Keratinocyte (primary cell): ENCODE data around the gene FHIT.

Experiments
- EZH2 ChIP-seq: IDR thresholded peaks from one replicate; pipeline ENCODE4 v1.6.1; 2012; ENCODE audit warnings: inconsistent platforms, mild to moderate bottlenecking, low read length, moderate library complexity
- TF ChIP-seq, protein P1 (sequence below), 3 experiments: IDR thresholded peaks in 1 of 3; conservative IDR thresholded peaks in 1 of 3; optimal IDR thresholded peaks in 1 of 3; 2 replicates in 2 of 3; 3 replicates in 1 of 3; pipeline versions ENCODE3 to v1.5.1; 2011; ENCODE audit warnings: low read length in 3 of 3, mild to moderate bottlenecking in 3 of 3, moderate library complexity in 2 of 3, control low read depth in 1 of 3, inconsistent platforms in 1 of 3; ENCODE audit not compliant: insufficient read depth in 2 of 3; ENCODE audit errors: extremely low read depth in 1 of 3

DNA sequence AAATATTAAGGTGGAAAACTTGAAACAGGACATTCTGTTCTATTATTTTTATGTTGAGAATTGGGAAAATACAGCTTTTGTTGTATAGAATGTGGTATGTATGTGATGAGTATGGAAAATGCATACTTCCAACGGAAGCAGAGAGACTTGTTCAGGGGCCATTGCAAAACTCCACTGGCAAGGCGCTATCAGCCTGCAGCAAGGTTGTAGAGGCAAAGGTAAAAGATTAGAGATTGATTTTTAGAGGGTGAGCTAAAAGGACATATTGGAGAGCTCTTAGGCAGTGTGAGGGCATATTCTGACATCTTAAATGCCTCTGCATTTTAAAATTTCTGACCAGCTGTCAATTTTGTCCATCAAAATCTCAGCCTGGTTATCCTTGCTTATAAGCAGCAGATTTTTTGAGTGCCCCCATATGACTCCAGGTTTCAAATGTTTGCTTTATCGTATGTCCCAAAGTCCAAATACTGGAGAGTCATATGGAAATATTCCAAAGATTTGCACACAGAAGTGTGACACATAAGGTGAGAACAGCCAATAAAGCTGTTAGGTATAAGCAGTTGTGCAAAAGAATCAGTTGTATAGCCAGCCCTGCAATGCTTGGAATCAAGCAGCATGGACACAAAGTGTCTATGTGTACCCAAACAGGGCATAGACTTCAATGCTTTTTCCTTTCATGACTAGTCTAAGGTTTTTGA lies 829.4 kb downstream of the FHIT start:
- TF ChIP-seq EZH2, result no peak
- TF ChIP-seq, protein P1, sequence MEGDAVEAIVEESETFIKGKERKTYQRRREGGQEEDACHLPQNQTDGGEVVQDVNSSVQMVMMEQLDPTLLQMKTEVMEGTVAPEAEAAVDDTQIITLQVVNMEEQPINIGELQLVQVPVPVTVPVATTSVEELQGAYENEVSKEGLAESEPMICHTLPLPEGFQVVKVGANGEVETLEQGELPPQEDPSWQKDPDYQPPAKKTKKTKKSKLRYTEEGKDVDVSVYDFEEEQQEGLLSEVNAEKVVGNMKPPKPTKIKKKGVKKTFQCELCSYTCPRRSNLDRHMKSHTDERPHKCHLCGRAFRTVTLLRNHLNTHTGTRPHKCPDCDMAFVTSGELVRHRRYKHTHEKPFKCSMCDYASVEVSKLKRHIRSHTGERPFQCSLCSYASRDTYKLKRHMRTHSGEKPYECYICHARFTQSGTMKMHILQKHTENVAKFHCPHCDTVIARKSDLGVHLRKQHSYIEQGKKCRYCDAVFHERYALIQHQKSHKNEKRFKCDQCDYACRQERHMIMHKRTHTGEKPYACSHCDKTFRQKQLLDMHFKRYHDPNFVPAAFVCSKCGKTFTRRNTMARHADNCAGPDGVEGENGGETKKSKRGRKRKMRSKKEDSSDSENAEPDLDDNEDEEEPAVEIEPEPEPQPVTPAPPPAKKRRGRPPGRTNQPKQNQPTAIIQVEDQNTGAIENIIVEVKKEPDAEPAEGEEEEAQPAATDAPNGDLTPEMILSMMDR (optimal IDR thresholded peaks at IDR 0.05 in 1 of 3, IDR thresholded peaks at IDR 0.05 in 1 of 3, conservative IDR thresholded peaks at IDR 0.05 in 1 of 3; ENCODE audit: extremely low read depth in 1 of 3, insufficient read depth in 2 of 3, low read length in 3 of 3), result no peak
